Fibroblast of pulmonary artery (primary cell): ENCODE measurements around the gene PRR14.
A peak's percentile ranks its signal among the peaks of the same experiment; 100 is the strongest.

Source experiments
- DNase-seq: peaks from one replicate; pipeline ENCODE4 v3.0.0-alpha.2; 2010; ENCODE audit warnings: low read depth
- H3K4me3 ChIP-seq: replicated peaks from 2 replicates; pipeline ENCODE4 v1.5.1; 2011; ENCODE audit warnings: low read depth, mild to moderate bottlenecking, control low read depth, low read length, moderate library complexity
- TF ChIP-seq, protein P1 (sequence below): IDR thresholded peaks from 2 replicates; pipeline ENCODE4 v1.5.1; 2011; ENCODE audit warnings: mild to moderate bottlenecking, control low read depth, low read length, inconsistent platforms; ENCODE audit errors: missing control alignments

The PRR14 gene

DNA sequence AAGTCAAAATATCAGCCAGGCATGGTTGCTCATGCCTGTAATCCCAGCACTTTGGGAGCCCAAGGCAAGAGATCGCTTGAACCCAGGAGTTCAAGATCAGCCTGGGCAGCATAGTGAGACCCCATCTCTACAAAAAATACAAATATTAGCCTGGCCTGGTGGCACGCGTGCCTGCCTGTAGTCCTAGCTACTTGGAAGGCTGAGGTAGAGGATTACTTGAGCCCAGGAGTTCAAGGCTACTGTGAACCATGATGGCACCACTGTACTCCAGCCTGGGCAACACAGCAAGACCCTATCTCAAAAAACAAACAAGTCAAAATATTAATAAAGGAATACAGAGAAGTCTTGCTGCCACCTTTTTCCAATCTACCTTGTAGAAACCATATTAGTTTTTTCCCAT is 44.8 kb upstream of the PRR14 start:
- DNase-seq: no peak
- H3K4me3 ChIP-seq: no peak overlapping the region
- TF ChIP-seq, protein P1, sequence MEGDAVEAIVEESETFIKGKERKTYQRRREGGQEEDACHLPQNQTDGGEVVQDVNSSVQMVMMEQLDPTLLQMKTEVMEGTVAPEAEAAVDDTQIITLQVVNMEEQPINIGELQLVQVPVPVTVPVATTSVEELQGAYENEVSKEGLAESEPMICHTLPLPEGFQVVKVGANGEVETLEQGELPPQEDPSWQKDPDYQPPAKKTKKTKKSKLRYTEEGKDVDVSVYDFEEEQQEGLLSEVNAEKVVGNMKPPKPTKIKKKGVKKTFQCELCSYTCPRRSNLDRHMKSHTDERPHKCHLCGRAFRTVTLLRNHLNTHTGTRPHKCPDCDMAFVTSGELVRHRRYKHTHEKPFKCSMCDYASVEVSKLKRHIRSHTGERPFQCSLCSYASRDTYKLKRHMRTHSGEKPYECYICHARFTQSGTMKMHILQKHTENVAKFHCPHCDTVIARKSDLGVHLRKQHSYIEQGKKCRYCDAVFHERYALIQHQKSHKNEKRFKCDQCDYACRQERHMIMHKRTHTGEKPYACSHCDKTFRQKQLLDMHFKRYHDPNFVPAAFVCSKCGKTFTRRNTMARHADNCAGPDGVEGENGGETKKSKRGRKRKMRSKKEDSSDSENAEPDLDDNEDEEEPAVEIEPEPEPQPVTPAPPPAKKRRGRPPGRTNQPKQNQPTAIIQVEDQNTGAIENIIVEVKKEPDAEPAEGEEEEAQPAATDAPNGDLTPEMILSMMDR: no peak

DNA sequence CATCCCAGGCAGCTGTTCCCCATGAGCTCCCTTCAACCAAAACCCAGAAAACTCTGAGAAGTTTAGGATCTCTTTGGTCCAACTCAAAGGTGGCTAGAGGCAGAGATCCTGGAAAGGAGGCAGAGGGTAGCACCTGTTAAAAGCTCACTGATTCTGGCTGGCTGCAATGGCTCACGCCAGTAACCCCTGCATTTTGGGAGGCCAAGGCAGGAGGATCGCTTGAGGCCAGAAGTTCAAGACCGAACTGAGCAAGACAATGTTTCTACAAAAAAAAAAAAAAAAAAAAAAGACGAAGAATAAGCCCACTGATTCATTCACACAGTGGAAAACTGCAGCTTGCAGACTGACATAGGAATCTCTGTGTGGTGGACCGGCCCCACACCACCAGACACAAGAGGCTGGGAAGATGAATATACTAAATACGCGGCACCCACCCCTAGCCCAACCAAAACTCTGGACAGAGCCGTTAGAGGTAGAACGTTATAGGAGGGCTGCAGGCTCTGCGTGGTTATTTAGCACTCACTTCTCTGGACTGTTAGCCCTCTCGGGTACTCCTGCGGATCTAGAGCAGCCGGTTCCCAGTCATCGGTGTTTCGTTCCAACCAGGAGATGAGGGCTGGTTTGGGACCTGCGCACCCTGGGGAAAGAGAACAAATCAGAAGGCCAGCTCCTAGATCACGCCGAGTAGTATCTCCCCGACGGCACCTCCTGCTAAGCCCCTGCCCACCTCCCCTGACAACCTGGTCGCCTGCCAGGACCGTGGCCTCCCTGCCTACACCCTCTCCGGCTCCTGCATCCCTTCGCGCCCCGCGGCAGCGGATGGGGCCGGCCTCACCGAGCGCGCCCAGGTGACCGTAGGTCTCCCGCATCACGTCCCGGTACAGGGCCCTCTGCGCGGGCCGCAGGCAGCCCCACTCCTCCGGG is 41.5 kb upstream of the PRR14 start:
- TF ChIP-seq, protein P1: no peak
- peak overlapping the region; percentile 68 for H3K4me3 ChIP-seq
- DNase-seq: peak; percentile 41

DNA sequence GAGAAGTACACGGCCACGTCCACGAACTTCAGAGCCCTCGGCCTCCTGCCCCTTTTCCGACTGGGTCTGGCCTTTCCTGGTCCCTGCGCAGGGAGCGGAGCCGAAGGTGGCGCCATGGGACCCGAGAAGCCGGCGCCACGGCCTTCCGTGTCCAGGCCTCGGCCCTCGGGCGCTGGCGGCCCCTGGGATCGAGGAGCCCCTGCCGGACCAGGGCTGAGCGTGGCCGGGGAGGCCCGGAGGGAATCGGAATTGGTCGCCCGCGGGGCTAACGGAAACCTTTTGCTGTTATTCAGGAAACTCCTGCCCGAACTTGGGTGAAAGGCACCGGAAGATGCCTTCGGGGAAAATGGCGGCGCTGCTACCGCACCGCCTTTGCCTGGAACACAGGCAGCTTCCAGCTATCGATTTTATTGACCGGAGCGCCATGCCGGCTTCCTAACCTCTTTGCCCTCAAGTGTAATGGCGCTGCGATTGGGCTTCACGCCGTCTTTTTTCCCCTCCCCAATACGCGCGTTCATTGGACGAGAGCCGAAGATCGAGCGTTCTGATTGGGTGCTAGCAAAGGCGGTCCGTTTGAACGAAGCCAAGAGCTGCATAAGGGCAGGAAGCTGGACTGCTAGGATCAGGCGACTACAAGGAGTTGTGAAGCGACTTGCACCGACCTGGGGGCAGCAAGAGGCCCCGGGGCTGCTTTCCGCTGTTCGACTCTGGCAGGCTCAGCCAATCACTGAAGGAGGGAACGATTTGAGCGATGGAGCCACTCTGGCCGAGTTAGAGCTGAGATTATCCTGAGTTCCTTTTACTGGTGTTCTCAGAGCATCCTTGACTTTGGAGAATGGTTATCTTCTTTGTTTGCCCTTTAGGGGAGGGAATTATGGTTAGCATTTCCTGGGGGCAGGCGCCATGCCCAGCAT is 40.6 kb upstream of the PRR14 start, which contains the start of gene ZNF689:
TSS of gene ZNF689 (minus strand) at position 464 of the 914 bp plus-strand sequence. CDS start at position 116, 348 bp downstream.
- DNase-seq: peak; percentile 98
- H3K4me3 ChIP-seq: peak within 1 kb of the TSS; percentile 68
- TF ChIP-seq, protein P1: no peak

DNA sequence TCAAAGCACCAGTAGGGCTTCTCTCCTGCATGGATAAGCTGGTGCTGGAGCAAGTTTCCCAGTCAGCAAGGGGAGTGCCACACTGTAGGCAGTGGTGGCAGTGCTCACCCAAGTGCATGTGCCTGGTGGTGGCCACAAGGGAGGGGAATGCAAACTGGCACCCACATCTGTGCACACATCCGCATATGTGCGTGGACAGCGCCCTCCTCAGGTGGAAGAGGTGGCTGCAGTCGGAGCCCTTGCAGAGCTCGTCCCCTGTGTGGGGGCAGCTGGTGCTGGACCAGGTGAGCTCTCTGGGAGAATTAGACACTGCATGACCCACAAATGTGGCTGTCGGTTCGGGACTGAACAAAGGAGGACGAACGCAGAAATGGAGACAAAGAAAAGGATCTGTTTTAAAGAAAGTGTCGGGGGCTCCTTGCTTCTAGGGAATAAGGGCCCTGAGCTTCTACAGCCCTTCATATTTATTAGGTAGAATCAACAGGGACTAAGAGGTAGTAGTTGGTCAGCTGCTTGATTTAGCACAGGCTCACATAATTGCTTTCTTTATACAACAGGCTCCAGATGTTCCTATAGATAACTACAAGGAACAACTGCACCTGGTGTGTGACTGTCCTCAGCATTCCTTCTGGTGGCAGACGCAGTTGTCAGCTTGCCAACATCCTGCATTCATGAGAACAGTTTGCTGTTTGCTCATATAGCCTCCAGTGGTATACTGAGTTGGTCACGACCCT is 35.2 kb upstream of the PRR14 start:
- DNase-seq: peak; percentile 50
- TF ChIP-seq, protein P1: peak; percentile 61
- no peak overlapping the region for H3K4me3 ChIP-seq

DNA sequence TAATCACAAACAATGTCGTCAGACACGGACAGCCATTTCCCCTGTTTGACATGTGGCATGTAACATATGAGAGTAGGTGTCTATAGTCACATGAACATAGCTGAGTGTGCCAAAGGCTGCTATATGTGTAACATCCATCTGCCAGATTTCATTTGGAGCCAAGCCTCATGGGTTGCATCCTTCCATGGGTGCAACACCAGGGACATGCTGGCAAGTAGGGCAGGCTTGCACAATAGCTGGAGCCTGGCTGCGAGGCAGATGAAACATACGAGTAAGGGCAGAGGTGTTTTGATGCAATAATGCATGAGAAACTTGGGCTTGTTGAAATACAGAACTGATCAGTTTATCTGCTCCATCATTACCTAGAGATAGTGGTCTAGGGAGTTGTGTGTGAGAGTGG is 31.6 kb upstream of the PRR14 start:
- peak; percentile 15 for DNase-seq
- TF ChIP-seq, protein P1: no peak
- H3K4me3 ChIP-seq: no peak overlapping the region

DNA sequence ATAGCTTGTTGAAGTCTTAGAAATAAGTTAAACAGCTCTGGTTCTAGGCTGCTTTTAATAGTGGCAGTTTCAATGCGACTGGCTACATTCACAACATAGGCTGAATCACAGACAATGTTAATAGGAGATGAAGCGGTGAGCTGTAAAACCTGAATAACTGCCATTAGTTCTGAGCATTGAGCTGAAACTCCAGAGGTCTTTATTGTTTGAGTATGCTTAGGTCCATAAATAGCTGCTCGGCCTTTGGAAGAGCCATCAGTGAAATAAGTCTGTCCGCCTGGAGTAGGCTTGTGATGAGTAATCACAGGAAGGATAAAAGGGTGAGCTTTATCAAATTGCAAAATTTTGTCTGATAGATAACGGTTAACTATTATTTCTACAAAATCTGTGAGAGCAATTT is 31.1 kb upstream of the PRR14 start:
- no peak for DNase-seq
- TF ChIP-seq, protein P1: no peak
- no peak overlapping the region for H3K4me3 ChIP-seq
